ENCODE data around the gene CCDC85A. TPM values are rescaled to one million over a fixed set of nuclear protein-coding genes. Genes with fewer than 3 reads are reported as not detected.

The CCDC85A gene
- total RNA-seq, result 0.13 and 1.6 TPM in 2 replicates

DNA sequence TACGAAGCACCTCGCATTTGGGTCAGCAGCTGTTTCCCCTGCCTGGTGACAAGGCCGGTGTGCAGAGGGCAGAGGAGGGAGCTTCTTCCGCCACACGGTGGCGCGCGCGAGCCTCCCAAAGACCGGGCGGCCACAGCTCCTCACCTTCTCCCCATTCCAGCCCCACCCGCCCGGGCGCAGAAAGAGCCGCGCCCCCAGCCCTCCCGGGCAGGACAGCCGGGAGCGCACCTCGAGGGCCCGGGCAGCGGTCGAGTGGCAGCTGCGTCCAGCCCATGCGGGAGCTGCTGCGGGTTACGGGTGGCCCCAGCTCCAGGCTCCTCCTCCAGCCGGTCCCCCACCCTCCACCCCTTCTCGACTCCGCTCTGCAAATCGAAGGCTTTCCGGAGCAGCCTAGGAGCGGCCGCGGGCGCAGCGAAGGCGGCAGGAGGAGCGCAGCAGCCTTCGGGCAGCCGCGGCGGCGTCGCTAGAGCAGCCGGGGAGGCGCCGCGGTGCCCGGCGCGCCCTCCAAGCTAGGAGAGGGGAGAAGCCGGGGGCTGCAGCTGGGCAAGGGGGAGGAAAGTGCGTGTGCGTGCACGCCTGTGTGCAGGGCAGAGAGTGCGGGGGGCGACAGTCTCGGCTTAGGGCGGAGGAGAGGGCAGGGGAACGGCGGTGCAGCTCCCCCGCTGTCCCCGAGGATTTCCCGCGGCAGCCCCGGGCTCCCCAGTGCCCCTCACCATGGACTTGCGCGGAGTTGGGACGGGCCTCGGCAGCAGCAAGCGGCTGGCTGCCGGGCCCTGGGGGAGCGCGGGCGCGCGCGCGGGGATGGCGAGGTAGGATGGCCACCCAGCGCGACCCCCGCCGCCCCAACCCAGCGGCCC is at the start of gene CCDC85A:
TSS of gene CCDC85A (plus strand) at position 348 of the 857 bp plus-strand sequence. CDS start 635 bp downstream, outside the sequence.

Measured in smooth muscle cell of the pulmonary artery (primary cell).